Karpas-422 (cell line): Measurements from ENCODE around the gene NCF4. TPM values are rescaled to one million over a fixed set of nuclear protein-coding genes. Genes with fewer than 3 reads are reported as not detected.

ENCODE experiments used
- DNase-seq: peaks from one replicate; pipeline ENCODE4 v3.0.0-alpha.2; 2015
- H2AFZ ChIP-seq: fragments of 200-600 bp; sonication (generic); 2 replicates; pipeline ENCODE4 v1.6.1; 2014; ENCODE audit warnings: antibody characterized with exemption, low read length, mixed read lengths
- H3K27ac ChIP-seq: fragments of 200-600 bp; sonication (generic); 2 replicates; pipeline ENCODE4 v1.5.1; 2014; ENCODE audit warnings: mild to moderate bottlenecking, low read length, moderate library complexity
- H3K27me3 ChIP-seq: fragments of 200-600 bp; sonication (generic); 2 replicates; pipeline ENCODE4 v1.6.1; 2014; ENCODE audit warnings: low read length, mixed read lengths
- H3K36me3 ChIP-seq: fragments of 200-600 bp; sonication (generic); 2 replicates; pipeline ENCODE4 v1.6.1; 2014; ENCODE audit warnings: low read length, mixed read lengths; ENCODE audit not compliant: insufficient read depth
- H3K4me1 ChIP-seq: fragments of 200-600 bp; sonication (generic); 2 replicates; pipeline ENCODE4 v1.6.1; 2014; ENCODE audit warnings: mild to moderate bottlenecking, low read length, mixed read lengths
- H3K4me2 ChIP-seq: fragments of 200-600 bp; sonication (generic); 2 replicates; pipeline ENCODE4 v1.6.1; 2014; ENCODE audit warnings: low read length, low read depth, mild to moderate bottlenecking; ENCODE audit not compliant: poor library complexity, severe bottlenecking
- H3K4me3 ChIP-seq: fragments of 200-600 bp; sonication (generic); 2 replicates; pipeline ENCODE4 v1.5.1; 2014; ENCODE audit warnings: mild to moderate bottlenecking, antibody characterized with exemption, low read length, mixed read lengths
- H3K79me2 ChIP-seq: fragments of 200-600 bp; sonication (generic); 2 replicates; pipeline ENCODE4 v1.6.1; 2014; ENCODE audit warnings: mild to moderate bottlenecking, low read length, mixed read lengths
- H3K9ac ChIP-seq: fragments of 200-600 bp; sonication (generic); 2 replicates; pipeline ENCODE4 v1.6.0; 2014; ENCODE audit warnings: low read length
- H3K9me2 ChIP-seq: fragments of 200-600 bp; sonication (generic), shearing (Covaris generic); replicated peaks from 2 replicates; pipeline ENCODE4 v1.6.0; 2014; ENCODE audit warnings: mild to moderate bottlenecking, low read length, moderate library complexity; ENCODE audit not compliant: insufficient read depth
- H3K9me3 ChIP-seq: fragments of 300-700, 200-600 bp; sonication (generic); 2 replicates; pipeline ENCODE4 v1.6.1; 2014; ENCODE audit warnings: low read length, mixed read lengths
- H4K20me1 ChIP-seq: fragments of 200-600 bp; sonication (generic); 2 replicates; pipeline ENCODE4 v1.6.1; 2014; ENCODE audit warnings: mild to moderate bottlenecking, antibody characterized with exemption, low read length, low read depth; ENCODE audit not compliant: insufficient read depth
- total RNA-seq: library from RNA; depleted of rRNA; stranded (reverse); fragments of >200 nt; shearing (Covaris generic); gene quantifications from 2 replicates; pipeline ENCODE4 v1.2.3, GENCODE V29; 2014; ENCODE audit warnings: low replicate concordance

The NCF4 gene
- total RNA-seq, 1 experiment from 2014 or later: 116 TPM

- Histone ChIP-seq H3K9me2 (no peaks in the 10 kb centered on the region), H3K4me1 (peaks cover 38% of the 10 kb centered on the region), H3K79me2 (peaks cover 23% of the 10 kb centered on the region), H2AFZ (no peak overlapping the region), H3K27ac (no peak overlapping the region), H3K9me3 (no peaks in the 10 kb centered on the region), H3K4me3 (no peak overlapping the region), H3K4me2 (no peak overlapping the region), H3K36me3 (peaks cover 24% of the 10 kb centered on the region), H3K27me3 (no peaks in the 10 kb centered on the region), H3K9ac (no peak overlapping the region), H4K20me1 (no peaks in the 10 kb centered on the region)
- DNase-seq: no peak
Observed at GRCh38 chr22:36864454-36865215, 3.8 kb downstream of the NCF4 start.

DNA sequence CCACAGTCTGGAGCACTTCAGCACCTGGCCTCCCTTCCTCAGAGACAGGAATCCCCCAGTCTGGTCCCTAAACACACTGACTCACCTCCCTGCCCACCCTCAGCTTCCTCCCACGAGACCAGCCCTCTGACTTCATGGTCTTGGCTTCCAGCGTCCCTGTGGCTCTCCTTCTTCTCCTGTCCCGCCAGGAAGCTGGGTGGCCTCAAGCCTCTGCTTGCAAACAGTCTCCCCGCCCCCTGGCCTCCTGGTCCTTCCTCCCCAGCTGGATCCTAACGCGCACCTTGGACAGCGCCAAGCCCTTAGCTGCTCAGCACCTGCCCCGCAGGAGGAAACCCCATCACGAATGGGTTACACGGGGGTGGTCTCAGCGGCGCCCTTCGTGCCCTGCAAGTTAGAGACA, 4.5 kb downstream of the NCF4 start:
- DNase-seq: no peak
- Histone ChIP-seq H3K9me2 (no peaks in the 10 kb centered on the region), H3K4me3 (no peak overlapping the region), H3K9ac (no peak overlapping the region), H4K20me1 (no peaks in the 10 kb centered on the region), H3K4me2 (no peak overlapping the region), H2AFZ (no peak overlapping the region), H3K36me3 (peaks cover 28% of the 10 kb centered on the region), H3K79me2 (peaks cover 23% of the 10 kb centered on the region), H3K4me1 (peaks cover 31% of the 10 kb centered on the region), H3K27ac (no peak overlapping the region), H3K27me3 (no peaks in the 10 kb centered on the region), H3K9me3 (no peaks in the 10 kb centered on the region)

DNA sequence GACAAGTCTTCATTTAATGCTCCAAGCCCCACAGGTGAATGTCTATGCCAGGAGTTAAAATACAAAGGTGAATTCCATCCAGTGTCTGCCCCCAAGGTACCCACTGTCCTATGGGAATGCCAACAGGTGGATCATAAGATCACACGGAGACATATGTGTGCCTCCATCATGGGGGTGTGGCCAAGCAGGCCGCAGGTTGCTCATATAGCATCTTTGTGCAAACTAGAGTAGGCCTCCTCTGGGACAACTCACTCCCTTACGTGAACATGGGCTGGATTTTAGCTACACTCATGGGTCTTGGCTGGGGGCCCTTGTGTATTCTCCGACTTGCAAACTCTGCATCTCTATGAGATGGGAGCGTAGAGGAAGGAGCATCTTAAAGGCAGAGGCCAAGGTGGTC, 6.9 kb downstream of the NCF4 start:
- Histone ChIP-seq H3K9ac (no peak overlapping the region), H3K9me2 (no peaks in the 10 kb centered on the region), H3K79me2 (peaks cover 8% of the 10 kb centered on the region), H3K4me2 (no peak overlapping the region), H3K4me1 (peaks cover 7% of the 10 kb centered on the region), H3K27me3 (no peaks in the 10 kb centered on the region), H3K36me3 (peaks cover 40% of the 10 kb centered on the region), H3K27ac (no peak overlapping the region), H2AFZ (no peak overlapping the region), H3K9me3 (no peaks in the 10 kb centered on the region), H4K20me1 (peaks cover 4% of the 10 kb centered on the region; the same call in 1 of the 2 replicates), H3K4me3 (no peak overlapping the region)
- DNase-seq: no peak

DNA sequence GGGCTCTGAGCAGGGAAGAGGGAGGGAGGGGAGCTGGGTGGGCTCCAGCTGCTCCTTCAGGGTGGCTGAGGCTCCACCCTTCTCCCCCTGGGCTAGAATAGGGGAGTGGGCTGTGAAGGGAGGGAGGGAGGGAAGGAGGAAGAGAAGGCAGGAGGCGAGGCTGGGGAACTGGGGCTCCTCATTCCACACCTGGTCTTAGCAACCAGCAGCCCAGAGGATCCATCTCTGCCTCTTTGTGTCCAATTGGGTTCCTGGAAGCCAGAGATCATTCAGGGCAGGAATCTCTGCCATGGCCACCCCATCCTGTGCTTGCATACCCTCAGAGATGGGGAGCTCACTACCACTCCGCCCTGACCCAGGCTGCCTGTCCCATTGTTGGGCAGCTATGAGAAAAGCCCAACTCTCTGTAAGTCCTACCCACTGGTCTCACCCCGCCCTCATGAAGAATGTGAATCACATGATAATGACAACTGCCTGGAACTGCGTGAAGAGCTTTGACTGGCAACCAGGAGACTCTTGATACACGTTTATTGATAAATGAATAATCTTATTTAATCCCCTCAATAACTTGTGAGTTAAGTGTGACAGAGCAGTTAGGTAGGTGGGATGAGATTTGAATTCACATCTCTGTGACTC, 7.9 kb downstream of the NCF4 start:
- no peak overlapping the region for H3K27ac ChIP-seq
- H3K9me3 ChIP-seq: no peaks in the 10 kb centered on the region
- no peaks in the 10 kb centered on the region; the same call in 1 of the 2 replicates for H3K79me2 ChIP-seq
- no peak overlapping the region for H3K9ac ChIP-seq
- peaks cover 38% of the 10 kb centered on the region for H3K36me3 ChIP-seq
- no peak overlapping the region for H3K4me2 ChIP-seq
- H3K4me1 ChIP-seq: no peaks in the 10 kb centered on the region
- no peaks in the 10 kb centered on the region for H3K27me3 ChIP-seq
- DNase-seq: no peak
- H2AFZ ChIP-seq: no peak overlapping the region
- peaks cover 4% of the 10 kb centered on the region; the same call in 1 of the 2 replicates for H4K20me1 ChIP-seq
- H3K9me2 ChIP-seq: no peaks in the 10 kb centered on the region
- no peak overlapping the region for H3K4me3 ChIP-seq

DNA sequence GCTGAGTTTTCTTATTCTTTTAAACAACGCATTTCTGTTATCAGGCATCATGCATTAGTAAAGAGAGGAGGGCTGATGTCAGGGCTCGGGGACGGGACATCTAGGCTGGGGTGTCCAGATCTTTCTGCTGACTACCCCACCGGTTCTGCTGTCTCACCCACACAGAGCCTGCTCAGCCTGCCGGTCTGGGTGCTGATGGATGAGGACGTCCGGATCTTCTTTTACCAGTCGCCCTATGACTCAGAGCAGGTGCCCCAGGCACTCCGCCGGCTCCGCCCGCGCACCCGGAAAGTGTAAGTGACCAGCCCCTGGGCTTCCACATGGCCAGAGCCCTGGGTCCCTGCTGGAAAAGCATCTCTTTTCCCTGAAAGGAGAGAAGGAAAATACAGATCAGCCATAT, 9.4 kb downstream of the NCF4 start:
- no peak overlapping the region for H3K4me3 ChIP-seq
- H3K36me3 ChIP-seq: peaks cover 44% of the 10 kb centered on the region
- no peaks in the 10 kb centered on the region for H3K9me2 ChIP-seq
- no peak overlapping the region for H3K9ac ChIP-seq
- H3K79me2 ChIP-seq: no peaks in the 10 kb centered on the region
- H3K4me2 ChIP-seq: no peak overlapping the region
- no peaks in the 10 kb centered on the region for H3K4me1 ChIP-seq
- H3K9me3 ChIP-seq: no peaks in the 10 kb centered on the region
- no peak for DNase-seq
- no peak overlapping the region for H2AFZ ChIP-seq
- no peak overlapping the region for H3K27ac ChIP-seq
- H3K27me3 ChIP-seq: no peaks in the 10 kb centered on the region
- H4K20me1 ChIP-seq: peaks cover 4% of the 10 kb centered on the region; the same call in 1 of the 2 replicates

- no peak overlapping the region for H3K9ac ChIP-seq
- H3K79me2 ChIP-seq: no peaks in the 10 kb centered on the region
- H3K27me3 ChIP-seq: no peaks in the 10 kb centered on the region
- H3K4me3 ChIP-seq: no peak overlapping the region
- H2AFZ ChIP-seq: no peak overlapping the region
- H3K4me2 ChIP-seq: no peak overlapping the region
- H3K9me2 ChIP-seq: no peaks in the 10 kb centered on the region
- H3K9me3 ChIP-seq: no peaks in the 10 kb centered on the region
- no peak overlapping the region for H3K27ac ChIP-seq
- no peak for DNase-seq
- peaks cover 51% of the 10 kb centered on the region for H3K36me3 ChIP-seq
- H4K20me1 ChIP-seq: peaks cover 4% of the 10 kb centered on the region; the same call in 1 of the 2 replicates
- no peaks in the 10 kb centered on the region for H3K4me1 ChIP-seq
Observed at GRCh38 chr22:36871669-36872081, 10.9 kb downstream of the NCF4 start.

DNA sequence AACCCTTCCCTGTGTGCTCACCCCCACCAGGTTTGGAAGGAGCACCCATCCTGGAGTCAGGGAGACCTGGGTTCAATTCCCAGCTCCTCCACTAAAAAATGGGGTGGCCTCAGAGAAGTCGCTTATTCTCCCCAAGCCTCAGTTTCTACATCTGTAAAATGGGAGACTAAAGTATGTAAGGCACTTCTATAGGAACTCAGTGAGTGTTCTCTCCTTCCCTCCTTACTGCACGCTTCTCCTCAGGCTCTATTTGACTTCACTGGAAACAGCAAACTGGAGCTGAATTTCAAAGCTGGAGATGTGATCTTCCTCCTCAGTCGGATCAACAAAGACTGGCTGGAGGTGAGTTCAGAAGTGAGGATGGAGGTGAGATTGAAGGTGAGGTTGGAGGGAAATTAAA, 11.3 kb downstream of the NCF4 start:
- no peak overlapping the region for H2AFZ ChIP-seq
- H3K9me2 ChIP-seq: no peaks in the 10 kb centered on the region
- H3K36me3 ChIP-seq: peaks cover 54% of the 10 kb centered on the region
- H3K27me3 ChIP-seq: no peaks in the 10 kb centered on the region
- DNase-seq: no peak
- H4K20me1 ChIP-seq: peaks cover 4% of the 10 kb centered on the region; the same call in 1 of the 2 replicates
- H3K79me2 ChIP-seq: no peaks in the 10 kb centered on the region
- no peak overlapping the region for H3K9ac ChIP-seq
- no peaks in the 10 kb centered on the region for H3K9me3 ChIP-seq
- no peak overlapping the region for H3K4me2 ChIP-seq
- H3K4me3 ChIP-seq: no peak overlapping the region
- no peaks in the 10 kb centered on the region for H3K4me1 ChIP-seq
- H3K27ac ChIP-seq: no peak overlapping the region

GRCh38 chr22:36872866-36873498, 12.2 kb downstream of the NCF4 start:
- Histone ChIP-seq H3K79me2 (no peaks in the 10 kb centered on the region), H3K9ac (no peak overlapping the region), H3K4me2 (no peak overlapping the region), H3K36me3 (peaks cover 54% of the 10 kb centered on the region), H3K4me3 (no peak overlapping the region), H3K9me3 (no peaks in the 10 kb centered on the region), H3K27me3 (no peaks in the 10 kb centered on the region), H3K27ac (no peak overlapping the region), H3K4me1 (no peaks in the 10 kb centered on the region), H2AFZ (no peak overlapping the region), H4K20me1 (peaks cover 4% of the 10 kb centered on the region; the same call in 1 of the 2 replicates), H3K9me2 (no peaks in the 10 kb centered on the region)
- no peak for DNase-seq
